GM12878 (cell line): ENCODE results near the gene RAB2B. TPM values are rescaled to one million over a fixed set of nuclear protein-coding genes. Genes with fewer than 3 reads are reported as not detected.

Experiments used
- ATAC-seq: fragments of 200-7000 bp; cut with Tn5 transposase; 3 replicates; pipeline ENCODE4 v1.9.1; 2020; ENCODE audit warnings: mild to moderate bottlenecking, moderate library complexity
- BruUV-seq: library from RNA; stranded (reverse); fragments of 400-500 nt; replicated peaks from 2 replicates; lab custom pipeline; 2021; lab: Mats Ljungman, UMichigan
- CTCF ChIA-PET: fragments of 300-600 bp; sonication (Branson Sonifier 250); formaldehyde crosslinking; extraction: SDS; loops from one replicate; lab custom pipeline; 2021; ENCODE audit warnings: inconsistent platforms; lab: Yijun Ruan, JAX
- POLR2A ChIA-PET: fragments of 350-600 bp; formaldehyde crosslinking; extraction: SDS; loops from one replicate; lab custom pipeline; 2021; ENCODE audit warnings: inconsistent platforms; lab: Charles Lee
- RAD21 ChIA-PET: fragments of 300-600 bp; sonication (Branson Sonifier 250); formaldehyde crosslinking; loops from one replicate; lab custom pipeline; 2023; ENCODE audit warnings: antibody characterized with exemption; ENCODE audit not compliant: unreplicated experiment; lab: Charles Lee
- SMC1A ChIA-PET: fragments of 300-600 bp; sonication (Branson Sonifier 250); formaldehyde crosslinking; loops from one replicate; lab custom pipeline; 2023; ENCODE audit not compliant: unreplicated experiment, uncharacterized antibody; lab: Charles Lee
- DNase-seq: peaks from one replicate; pipeline ENCODE4 v3.0.0-alpha.2; 2011; ENCODE audit warnings: low read depth, low spot score
- FAIRE-seq: peaks from 3 replicates; lab custom pipeline; 2011; peaks lifted over from hg19 to GRCh38; lab: Jason Lieb, UNC
- H2AFZ ChIP-seq: 2 replicates; pipeline ENCODE4 v1.6.0; 2011; ENCODE audit warnings: low read depth, low read length, control low read depth; ENCODE audit not compliant: control insufficient read depth
- H3K27ac ChIP-seq: 2 replicates; pipeline ENCODE4 v1.5.1; 2011; ENCODE audit warnings: control low read depth; ENCODE audit not compliant: control insufficient read depth, insufficient read depth
- H3K27me3 ChIP-seq, 2 experiments: replicated peaks in 1 of 2; 2 replicates each; pipeline versions ENCODE4 v1.6.0 to v1.6.1; 2011; ENCODE audit warnings: low read length in 1 of 2; ENCODE audit not compliant: control insufficient read depth in 2 of 2, insufficient read depth in 2 of 2
- H3K36me3 ChIP-seq, 2 experiments: 2 replicates each; pipeline ENCODE4 v1.5.1; 2011; ENCODE audit warnings: low read length in 1 of 2; ENCODE audit not compliant: control insufficient read depth in 2 of 2, insufficient read depth in 2 of 2
- H3K4me1 ChIP-seq: 2 replicates; pipeline ENCODE4 v1.6.1; 2011; ENCODE audit warnings: mild to moderate bottlenecking, low read length, moderate library complexity, mixed read lengths; ENCODE audit not compliant: control insufficient read depth, insufficient read depth
- H3K4me2 ChIP-seq: 2 replicates; pipeline ENCODE4 v1.6.0; 2011; ENCODE audit warnings: control low read depth; ENCODE audit not compliant: control insufficient read depth, insufficient read depth
- H3K4me3 ChIP-seq: fragments of 200-600 bp; sonication (generic); 2 replicates; pipeline ENCODE4 v1.5.1; 2016
- H3K79me2 ChIP-seq: 2 replicates; pipeline ENCODE4 v1.6.0; 2011; ENCODE audit warnings: low read length; ENCODE audit not compliant: control insufficient read depth, insufficient read depth
- H3K9ac ChIP-seq: 2 replicates; pipeline ENCODE4 v1.8.0; 2011; ENCODE audit warnings: low read length, control low read depth, mixed read lengths; ENCODE audit not compliant: control insufficient read depth, insufficient read depth
- H3K9me3 ChIP-seq: replicated peaks from 3 replicates; pipeline ENCODE4 v1.5.1; 2011; ENCODE audit warnings: mild to moderate bottlenecking, low read length; ENCODE audit not compliant: control insufficient read depth, insufficient read depth
- H4K20me1 ChIP-seq: 2 replicates; pipeline ENCODE4 v1.6.0; 2011; ENCODE audit not compliant: control insufficient read depth, insufficient read depth
- PAX8 ChIP-seq: fragments of 450-650 bp; IDR thresholded peaks from 2 replicates; pipeline ENCODE4 v1.6.1; 2017; ENCODE audit warnings: mild to moderate bottlenecking, moderate library complexity
- TCF12 ChIP-seq: IDR thresholded peaks from 2 replicates; pipeline ENCODE4 v1.6.1; 2011; ENCODE audit warnings: low read depth, mild to moderate bottlenecking, low read length
- WGBS: methylation state at CpG from one replicate; pipeline ENCODE4 v1.1.6; 2016; ENCODE audit warnings: low lambda C conversion rate; ENCODE audit not compliant: insufficient replicate concordance, insufficient coverage; ENCODE audit errors: missing lambda C conversion rate; 5-methylcytosine and 5-hydroxymethylcytosine counted together
- in situ Hi-C: fragments of 300-500 bp; cut with MboI; formaldehyde crosslinking; loops from 9 replicates; pipeline ENCODE4 v1.14.3; 2018; ENCODE audit warnings: mixed read lengths
- intact Hi-C: fragments of 100-400 bp; cut with micrococcal nuclease; formaldehyde crosslinking; loops from one replicate; pipeline ENCODE4 v1.14.2; 2022; ENCODE audit not compliant: unreplicated experiment
- polyA plus RNA-seq, 11 experiments: library from polyadenylated mRNA; depleted of rRNA in 4 of 11; unstranded in 6 of 11; stranded (reverse) in 5 of 11; fragments of >200 nt; fragmentation: Nextera tagmentation in 4 of 11; fragmentation: Illumina TruSeq in 1 of 11; extraction: Ambion mirVana in 4 of 11; extraction: Trizol in 1 of 11; gene quantifications; 1 replicate in 1 of 11; 2 replicates in 10 of 11; pipeline versions ENCODE4 v1.2.1 to v1.2.3, GENCODE V29; 2011 to 2016; ENCODE audit warnings: inconsistent platforms in 2 of 11, missing spikeins in 2 of 11, low read depth in 1 of 11
- total RNA-seq, 4 experiments: library from RNA; depleted of rRNA in 3 of 4; stranded (reverse); fragments of >200 nt in 3 of 4; fragmentation: Illumina TruSeq in 1 of 4; extraction: Trizol in 1 of 4; gene quantifications; 2 replicates each; pipeline versions ENCODE4 v1.2.1 to v1.2.3, GENCODE V29; 2013 to 2021

The RAB2B gene
- total and polyA plus RNA-seq, 10 of the 15 experiments (the other 5 are each of a cell fraction or from before 2014, with no cell fraction given), result 5.6 to 45.1 (median 12.5) TPM

DNA sequence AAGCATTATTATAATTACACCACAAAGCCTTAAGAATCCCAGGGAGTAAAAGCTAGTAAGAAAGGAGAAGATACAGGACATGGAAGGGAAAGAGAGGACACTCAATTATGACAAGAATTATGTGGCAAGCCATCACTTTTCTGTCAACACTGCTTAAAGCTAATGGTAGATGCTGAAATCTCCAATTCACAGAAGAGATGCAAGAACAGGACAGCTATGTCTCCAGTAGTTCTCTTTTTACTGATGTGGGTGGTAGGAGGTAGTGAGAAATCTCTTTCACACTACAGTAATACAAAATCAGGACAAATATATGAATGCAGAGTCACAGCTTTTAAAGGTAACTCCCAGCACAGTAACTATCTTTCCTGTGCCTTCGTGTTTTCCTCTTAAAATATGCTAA, 50.1 kb downstream of the RAB2B start:
- H3K36me3 ChIP-seq, result peaks cover 34 to 65% of the 10 kb centered on the region in 2 experiments
- WGBS, result 94% methylated on average over 1 of the region's 1 CpG
- H3K27me3 ChIP-seq, result no peaks in the 10 kb centered on the region
- in situ Hi-C loops, result no loop called here
- H3K9ac ChIP-seq, result no peak overlapping the region
- intact Hi-C loops, result no loop called here
- no peak overlapping the region for H3K27ac ChIP-seq
- H3K4me1 ChIP-seq, result no peaks in the 10 kb centered on the region
- peaks cover 2% of the 10 kb centered on the region for H3K79me2 ChIP-seq
- BruUV-seq, result no TSS peak
- ChIA-PET SMC1A (interaction anchor here (0.8 to 2.5 kb wide), 3 partner anchors 12 to 161 kb away, joined by 3 to 7 read pairs (median 4); no protein-coding TSS in a partner anchor), POLR2A (no interaction called here), RAD21 (interaction anchor here (0.9 to 1.3 kb wide), 2 partner anchors 10 to 42 kb away, joined by 3 read pairs; no protein-coding TSS in a partner anchor), CTCF (interaction anchor here (1.1 to 1.8 kb wide), 2 partner anchors 24 to 30 kb away, joined by 4 to 6 read pairs; partner anchors contain the start of gene CHD8)
- ATAC-seq (no peak), DNase-seq (no peak), FAIRE-seq (no peak)
- H2AFZ ChIP-seq, result no peak overlapping the region
- H3K9me3 ChIP-seq, result no peaks in the 10 kb centered on the region
- H3K4me3 ChIP-seq, result no peak overlapping the region
- no peaks in the 10 kb centered on the region for H4K20me1 ChIP-seq
- TF ChIP-seq PAX8, result no peak
- no peak overlapping the region for H3K4me2 ChIP-seq

GRCh38 chr14:21419528-21419927, 57.2 kb downstream of the RAB2B start:
- BruUV-seq, result no TSS peak
- no peak overlapping the region for H3K27ac ChIP-seq
- no peak overlapping the region for H3K9ac ChIP-seq
- 85% methylated on average over 5 of the region's 5 CpGs for WGBS
- no peak overlapping the region for H2AFZ ChIP-seq
- ChIA-PET CTCF (no interaction called here), RAD21 (no interaction called here), SMC1A (interaction anchor here (0.6 kb wide), 1 partner anchor 42 kb away, joined by 3 read pairs; no protein-coding TSS in a partner anchor), POLR2A (no interaction called here)
- no peaks in the 10 kb centered on the region for H3K79me2 ChIP-seq
- H3K4me1 ChIP-seq, result peaks cover 4% of the 10 kb centered on the region; the same call in 1 of the 2 replicates
- no peak overlapping the region for H3K4me3 ChIP-seq
- ATAC-seq (no peak), FAIRE-seq (no peak), DNase-seq (no peak)
- H4K20me1 ChIP-seq, result no peaks in the 10 kb centered on the region
- no peaks in the 10 kb centered on the region for H3K9me3 ChIP-seq
- H3K4me2 ChIP-seq, result no peak overlapping the region
- in situ Hi-C loops, result no loop called here
- peaks cover 10 to 26% of the 10 kb centered on the region in 2 experiments; a peak in 3 of 4 replicates for H3K36me3 ChIP-seq
- no peaks in the 10 kb centered on the region for H3K27me3 ChIP-seq
- intact Hi-C loops, result no loop called here
- no peak for TF ChIP-seq TCF12
